ENCODE results near the gene TRAF3. TPM values are rescaled to one million over a fixed set of nuclear protein-coding genes. Genes with fewer than 3 reads are reported as not detected.
"Not testable (repeated sequence)": the region's sequence is repeated elsewhere in the genome, so short reads cannot be mapped to it uniquely, and the experiment has no call there.

TRAF3 gene
- total and polyA plus RNA-seq, 2 donors = 8.8 to 12.4 TPM

DNA sequence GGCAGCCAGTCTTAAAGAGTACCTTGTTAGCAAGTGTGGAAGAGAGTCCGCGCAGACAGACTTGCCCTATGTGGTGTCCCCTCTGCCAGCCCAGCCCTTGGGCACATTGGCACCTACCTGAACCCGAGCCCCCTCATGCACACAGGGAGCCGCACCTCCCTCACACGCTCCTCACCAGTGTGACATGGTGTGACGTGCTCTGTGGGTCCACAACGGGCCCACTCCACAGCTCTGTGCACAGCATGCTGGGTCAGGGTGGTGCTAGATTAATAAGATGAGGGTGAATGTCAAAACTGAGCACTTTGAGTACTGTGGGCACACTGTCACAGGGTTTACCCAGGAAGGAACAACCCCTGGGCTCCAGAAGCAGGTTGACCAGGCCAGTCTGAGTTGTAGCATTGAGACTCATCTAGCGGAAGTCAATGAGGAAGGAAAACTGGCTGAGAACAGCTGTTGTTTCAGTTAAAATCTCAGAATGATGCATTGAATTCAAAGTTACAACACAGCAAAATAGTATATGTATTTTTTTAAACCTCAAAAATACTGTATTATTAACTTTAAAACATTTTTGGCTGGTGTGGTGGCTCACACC is 91.8 kb downstream of the TRAF3 start:
- WGBS = 97% methylated on average over 8 of the region's 8 CpGs
- no peaks in the 10 kb centered on the region for H3K4me1 ChIP-seq (ENCODE audit: insufficient read depth)
- DNase-seq (ENCODE audit: extremely low spot score) = no peak
- no peak overlapping the region for H3K27ac ChIP-seq (ENCODE audit: low read depth)
- H3K4me3 ChIP-seq (ENCODE audit: low read depth, low read length) = no peak overlapping the region
- H3K36me3 ChIP-seq (ENCODE audit: insufficient read depth) = peaks cover 2% of the 10 kb centered on the region

DNA sequence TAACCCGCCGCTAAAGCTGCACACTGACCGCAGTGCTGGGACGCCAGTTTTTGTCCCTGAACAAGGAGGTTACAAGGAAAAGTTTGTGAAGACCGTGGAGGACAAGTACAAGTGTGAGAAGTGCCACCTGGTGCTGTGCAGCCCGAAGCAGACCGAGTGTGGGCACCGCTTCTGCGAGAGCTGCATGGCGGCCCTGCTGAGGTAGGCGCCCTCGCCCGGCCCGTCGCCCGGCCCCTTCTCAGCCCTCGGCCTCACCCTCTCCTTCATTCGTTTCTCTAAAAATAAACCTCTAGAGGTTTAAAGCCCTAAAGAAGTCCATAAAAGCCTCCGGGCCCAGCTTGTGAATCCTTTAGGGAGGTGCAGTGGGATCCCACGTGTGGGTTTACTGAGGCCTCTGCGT is 93.0 kb downstream of the TRAF3 start:
- 90% methylated on average over 21 of the region's 21 CpGs for WGBS
- no peak overlapping the region for H3K27ac ChIP-seq (ENCODE audit: low read depth)
- no peaks in the 10 kb centered on the region for H3K4me1 ChIP-seq (ENCODE audit: insufficient read depth)
- H3K4me3 ChIP-seq (ENCODE audit: low read depth, low read length) = no peak overlapping the region
- DNase-seq (ENCODE audit: extremely low spot score) = no peak
- peaks cover 2% of the 10 kb centered on the region for H3K36me3 ChIP-seq (ENCODE audit: insufficient read depth)

DNA sequence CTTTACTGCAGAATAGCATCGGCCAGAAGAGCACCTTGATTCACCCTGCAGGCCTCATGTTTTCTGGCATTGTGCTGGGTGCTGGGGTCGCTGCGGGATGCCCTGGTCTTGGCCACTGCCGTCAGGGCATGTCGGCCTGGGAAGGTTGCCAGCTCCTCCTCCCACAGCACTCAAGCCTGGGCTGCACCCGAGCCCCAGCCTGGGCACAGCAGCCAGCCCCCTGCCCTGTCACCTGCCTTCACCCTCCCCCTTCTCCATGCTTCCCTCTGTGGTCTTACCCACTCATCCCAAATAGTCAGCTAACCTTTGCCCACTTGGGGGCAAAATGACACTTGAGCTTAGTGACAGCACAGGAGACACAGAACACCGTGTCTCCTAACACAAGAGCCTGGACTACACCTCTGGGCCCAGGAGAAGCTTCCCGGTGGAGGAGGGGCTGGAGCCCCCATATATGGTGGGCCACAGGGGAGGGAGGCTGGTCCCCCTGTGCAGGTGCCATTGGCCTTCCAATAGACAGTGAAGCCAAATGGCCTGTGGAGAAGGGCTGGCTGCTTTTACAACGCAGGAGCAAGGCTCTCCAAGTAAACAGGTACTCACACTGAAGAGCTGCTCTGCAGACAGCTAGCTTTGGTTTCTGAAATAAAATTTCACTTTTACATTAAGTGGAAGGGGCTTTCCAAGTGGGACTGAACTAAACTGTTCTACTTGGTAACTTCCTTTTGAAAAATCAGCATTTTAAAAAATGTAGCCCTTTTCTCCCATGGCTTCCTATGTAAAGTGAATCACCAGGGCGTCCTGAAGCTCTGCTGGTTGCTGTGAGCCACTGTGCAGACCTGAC is 94.0 kb downstream of the TRAF3 start:
- H3K4me1 ChIP-seq (ENCODE audit: insufficient read depth) = no peaks in the 10 kb centered on the region
- no peak for DNase-seq (ENCODE audit: extremely low spot score)
- no peak overlapping the region for H3K27ac ChIP-seq (ENCODE audit: low read depth)
- no peak overlapping the region for H3K4me3 ChIP-seq (ENCODE audit: low read depth, low read length)
- 86% methylated on average over 10 of the region's 10 CpGs for WGBS
- H3K36me3 ChIP-seq (ENCODE audit: insufficient read depth) = peaks cover 2% of the 10 kb centered on the region

DNA sequence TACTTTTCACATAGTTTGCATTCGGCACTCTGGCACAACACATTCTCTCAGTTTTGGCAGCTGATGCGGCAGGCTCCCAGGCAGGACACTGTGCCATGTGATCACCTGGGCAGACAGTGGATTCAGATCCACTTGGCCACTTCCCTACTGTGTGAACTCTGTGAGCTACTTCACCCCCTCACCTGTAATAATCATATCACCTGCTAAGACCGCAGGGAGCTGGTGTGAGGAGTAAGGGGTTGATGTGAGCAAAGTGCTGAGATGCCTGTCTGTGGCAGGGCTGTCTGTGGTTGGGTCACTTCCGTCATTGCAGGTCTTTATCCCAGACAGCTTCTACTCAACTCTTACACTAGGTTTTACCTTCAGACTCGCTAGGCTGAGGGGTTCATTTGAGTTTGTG is 94.8 kb downstream of the TRAF3 start:
- no peak for DNase-seq (ENCODE audit: extremely low spot score)
- no peak overlapping the region for H3K27ac ChIP-seq (ENCODE audit: low read depth)
- no peak overlapping the region for H3K4me3 ChIP-seq (ENCODE audit: low read depth, low read length)
- no peaks in the 10 kb centered on the region for H3K4me1 ChIP-seq (ENCODE audit: insufficient read depth)
- peaks cover 4% of the 10 kb centered on the region for H3K36me3 ChIP-seq (ENCODE audit: insufficient read depth)
- WGBS = 95% methylated on average over 5 of the region's 5 CpGs

DNA sequence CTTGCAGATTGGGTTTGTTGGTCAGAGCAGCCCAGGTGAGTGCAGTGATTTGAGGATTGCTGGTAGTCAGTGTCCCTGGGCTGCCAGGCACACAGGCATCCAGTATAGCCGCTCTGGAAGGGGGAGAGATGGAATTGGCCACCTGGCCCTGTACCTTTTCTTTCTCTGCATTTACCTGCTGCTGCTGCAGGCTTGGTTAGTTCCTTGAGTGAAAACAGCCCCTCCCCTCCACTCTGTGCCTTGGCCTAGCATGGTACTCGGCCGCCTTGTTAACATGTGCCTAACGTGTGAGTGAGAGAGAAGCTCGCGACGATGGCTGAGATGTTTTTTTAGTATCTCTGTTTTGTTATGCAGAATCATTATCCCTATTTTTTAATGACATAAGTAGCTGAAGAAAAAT is 95.9 kb downstream of the TRAF3 start:
- no peaks in the 10 kb centered on the region for H3K4me1 ChIP-seq (ENCODE audit: insufficient read depth)
- no peak overlapping the region for H3K27ac ChIP-seq (ENCODE audit: low read depth)
- WGBS = 84% methylated on average over 7 of the region's 7 CpGs
- peaks cover 5% of the 10 kb centered on the region for H3K36me3 ChIP-seq (ENCODE audit: insufficient read depth)
- H3K4me3 ChIP-seq (ENCODE audit: low read depth, low read length) = no peak overlapping the region
- DNase-seq (ENCODE audit: extremely low spot score) = no peak

DNA sequence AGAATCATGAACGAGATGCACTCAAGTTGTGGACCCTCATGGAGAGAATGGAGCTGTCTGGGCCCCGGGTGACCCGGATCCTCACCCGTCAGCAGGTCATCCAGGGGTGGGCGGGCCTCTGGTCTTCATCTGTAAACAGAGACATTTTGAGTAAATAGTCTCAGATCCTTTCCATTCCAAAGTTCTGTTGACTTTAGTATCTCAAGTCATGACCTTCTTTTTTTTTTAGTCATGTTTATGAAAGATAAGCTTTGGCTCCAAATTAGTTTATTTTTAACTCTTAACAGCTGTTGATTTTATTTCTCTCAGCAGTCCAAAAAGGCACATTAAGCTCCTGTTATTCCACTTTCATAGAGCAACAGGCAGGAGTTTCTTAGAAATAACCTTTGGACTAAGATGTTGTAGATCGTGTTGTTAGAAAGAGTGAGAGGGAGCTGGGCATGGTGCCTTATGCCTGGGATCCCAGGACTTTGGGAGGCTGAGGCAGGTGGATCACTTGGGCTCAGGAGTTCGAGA is 96.4 kb downstream of the TRAF3 start:
- Histone ChIP-seq H3K27ac (ENCODE audit: low read depth) (no peak overlapping the region), H3K4me1 (ENCODE audit: insufficient read depth) (no peaks in the 10 kb centered on the region), H3K4me3 (ENCODE audit: low read depth, low read length) (no peak overlapping the region), H3K36me3 (ENCODE audit: insufficient read depth) (peaks cover 5% of the 10 kb centered on the region)
- 68% methylated on average over 7 of the region's 7 CpGs for WGBS
- no peak for DNase-seq (ENCODE audit: extremely low spot score)

DNA sequence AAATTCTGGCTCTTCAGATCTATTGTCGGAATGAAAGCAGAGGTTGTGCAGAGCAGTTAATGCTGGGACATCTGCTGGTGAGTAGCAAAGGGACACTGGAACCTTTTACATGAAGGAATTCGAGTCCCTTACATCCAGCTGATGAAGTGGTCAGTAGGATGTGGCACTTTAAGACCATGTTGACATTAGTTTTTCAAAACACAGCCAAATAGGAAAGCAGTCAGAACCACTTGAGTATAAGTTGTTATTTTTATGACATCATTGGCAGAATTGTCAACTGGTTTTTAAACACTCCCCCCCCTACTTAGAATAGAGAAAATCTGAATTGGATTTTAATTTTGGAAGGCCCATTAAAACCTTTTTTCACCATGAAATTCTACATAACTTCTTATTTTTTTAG is 98.4 kb downstream of the TRAF3 start:
- Histone ChIP-seq H3K4me1 (ENCODE audit: insufficient read depth) (no peaks in the 10 kb centered on the region), H3K4me3 (ENCODE audit: low read depth, low read length) (no peak overlapping the region), H3K36me3 (ENCODE audit: insufficient read depth) (peaks cover 5% of the 10 kb centered on the region), H3K27ac (ENCODE audit: low read depth) (no peak overlapping the region)
- whole genome bisulfite sequencing = 87% methylated on average over 2 of the region's 2 CpGs
- DNase-seq (ENCODE audit: extremely low spot score) = no peak

DNA sequence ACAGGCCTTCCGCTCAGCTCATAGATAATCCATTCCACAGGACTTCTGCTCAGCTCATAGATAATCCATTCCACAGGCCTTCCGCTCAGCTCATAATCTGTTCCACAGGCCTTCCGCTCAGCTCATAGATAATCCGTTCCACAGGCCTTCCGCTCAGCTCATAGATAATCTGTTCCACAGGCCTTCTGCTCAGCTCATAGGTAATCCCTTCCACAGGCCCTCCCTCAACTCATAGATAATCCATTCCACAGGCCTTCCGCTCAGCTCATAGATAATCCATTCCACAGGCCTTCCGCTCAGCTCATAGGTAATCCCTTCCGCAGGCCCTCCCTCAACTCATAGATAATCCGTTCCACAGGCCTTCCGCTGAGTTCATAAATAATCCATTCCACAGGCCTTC is 100.3 kb downstream of the TRAF3 start:
- DNase-seq (ENCODE audit: extremely low spot score); H3K4me3 ChIP-seq (ENCODE audit: low read depth, low read length); H3K4me1 ChIP-seq (ENCODE audit: insufficient read depth); H3K27ac ChIP-seq (ENCODE audit: low read depth); H3K36me3 ChIP-seq (ENCODE audit: insufficient read depth): not testable (repeated sequence)
- 97% methylated on average over 10 of the region's 10 CpGs for WGBS

DNA sequence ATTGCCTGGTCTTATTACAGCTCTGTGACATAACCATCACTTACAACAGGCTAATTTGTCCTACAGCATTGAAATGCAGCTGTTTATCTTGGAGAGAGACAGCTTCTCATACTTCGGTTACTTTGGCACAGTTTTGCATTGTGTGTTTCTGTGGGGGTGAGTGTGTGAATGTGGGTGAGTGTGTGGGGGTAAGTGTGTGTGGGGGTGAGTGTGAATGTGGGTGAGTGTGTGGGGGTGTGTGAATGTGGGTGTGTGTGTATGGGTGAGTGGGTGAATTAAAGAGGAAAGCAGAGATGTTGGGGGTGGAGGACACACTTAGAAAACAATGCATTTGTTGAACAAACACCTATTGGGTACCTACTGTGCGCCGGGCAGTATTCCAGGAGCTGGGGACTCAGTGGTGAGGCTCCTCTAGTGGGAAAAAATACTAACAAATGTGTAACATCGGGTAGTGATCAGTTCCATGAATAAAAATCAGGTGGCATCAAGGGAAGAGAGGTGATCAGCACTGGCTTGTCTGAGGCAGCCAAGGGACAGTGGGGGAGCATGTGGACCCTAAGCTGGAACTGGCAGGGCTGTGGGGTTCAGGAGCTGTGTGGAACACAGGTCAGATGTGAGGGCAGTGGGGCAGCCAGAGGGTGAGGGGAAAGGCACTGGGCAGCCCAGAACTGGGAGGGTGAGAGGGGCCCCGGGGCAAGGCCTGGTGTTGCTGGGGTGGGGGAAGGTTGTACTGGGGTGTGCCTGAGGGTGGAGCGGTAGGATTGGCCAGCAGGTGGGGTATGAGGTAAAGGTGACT is 101.1 kb downstream of the TRAF3 start:
- Histone ChIP-seq H3K4me3 (ENCODE audit: low read depth, low read length) (no peak overlapping the region), H3K36me3 (ENCODE audit: insufficient read depth) (peaks cover 3% of the 10 kb centered on the region), H3K4me1 (ENCODE audit: insufficient read depth) (no peaks in the 10 kb centered on the region), H3K27ac (ENCODE audit: low read depth) (no peak overlapping the region)
- no peak for DNase-seq (ENCODE audit: extremely low spot score)
- WGBS = 89% methylated on average over 6 of the region's 6 CpGs

DNA sequence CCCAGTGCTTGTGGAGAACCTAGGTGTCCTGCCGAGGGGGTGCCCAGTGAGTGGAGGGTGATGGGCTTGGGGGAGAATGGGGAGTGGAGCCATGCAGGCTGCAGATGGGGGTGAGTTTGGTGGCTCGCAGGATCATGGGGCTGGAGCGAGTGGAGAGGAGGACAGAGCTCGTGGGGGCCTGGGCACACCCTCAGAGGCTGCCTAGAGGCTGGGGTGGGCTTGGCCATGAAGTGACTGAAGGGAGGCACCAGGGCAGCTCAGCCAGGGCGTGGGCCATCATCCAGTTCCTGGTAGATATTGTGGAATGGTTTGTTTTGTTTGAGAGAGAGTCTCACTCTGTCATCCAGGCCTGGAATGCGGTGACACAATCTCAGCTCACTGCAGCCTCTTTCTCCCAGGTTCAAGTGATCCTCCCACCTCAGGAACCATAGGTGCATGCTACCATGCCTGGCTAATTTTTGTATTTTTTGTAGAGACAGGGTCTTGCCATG is 101.8 kb downstream of the TRAF3 start:
- Histone ChIP-seq H3K36me3 (ENCODE audit: insufficient read depth) (peaks cover 3% of the 10 kb centered on the region), H3K27ac (ENCODE audit: low read depth) (no peak overlapping the region), H3K4me3 (ENCODE audit: low read depth, low read length) (no peak overlapping the region), H3K4me1 (ENCODE audit: insufficient read depth) (no peaks in the 10 kb centered on the region)
- no peak for DNase-seq (ENCODE audit: extremely low spot score)
- 93% methylated on average over 6 of the region's 6 CpGs for WGBS

DNA sequence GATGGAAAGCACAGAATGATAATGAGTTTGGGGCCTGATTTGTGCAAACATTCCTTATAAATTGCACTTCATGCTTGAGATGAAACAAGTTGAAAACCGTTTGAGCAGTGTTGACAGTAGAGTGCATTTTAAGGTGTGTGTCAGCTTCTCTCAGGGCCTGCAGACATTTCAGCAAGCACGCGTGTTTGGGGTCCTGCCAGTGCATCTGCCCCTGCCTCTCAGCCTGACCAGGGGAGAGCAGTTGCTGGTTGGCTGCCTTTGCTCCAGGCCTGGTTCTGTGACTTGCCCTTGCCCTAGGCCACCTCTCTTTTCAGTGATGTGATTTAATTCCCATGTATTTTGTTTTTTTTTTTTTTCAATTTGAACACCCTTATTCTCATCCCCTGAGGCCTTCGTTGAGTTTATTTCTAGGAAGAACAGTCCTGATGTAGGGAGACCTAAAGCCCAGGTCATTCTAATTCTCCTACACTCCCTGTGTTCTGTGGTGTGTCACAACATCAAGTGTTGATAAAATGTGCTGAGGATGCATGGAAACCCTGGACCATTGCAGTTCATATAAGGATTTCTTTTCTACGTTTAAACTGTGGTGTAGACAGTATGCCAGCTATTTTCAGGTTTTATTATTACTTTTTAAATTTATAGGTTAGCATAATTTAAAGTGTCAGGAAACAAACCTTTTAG is 105.1 kb downstream of the TRAF3 start:
- WGBS = 60% methylated on average over 5 of the region's 5 CpGs
- H3K36me3 ChIP-seq (ENCODE audit: insufficient read depth) = no peaks in the 10 kb centered on the region
- no peak overlapping the region for H3K27ac ChIP-seq (ENCODE audit: low read depth)
- no peaks in the 10 kb centered on the region for H3K4me1 ChIP-seq (ENCODE audit: insufficient read depth)
- H3K4me3 ChIP-seq (ENCODE audit: low read depth, low read length) = no peak overlapping the region
- no peak for DNase-seq (ENCODE audit: extremely low spot score)

DNA sequence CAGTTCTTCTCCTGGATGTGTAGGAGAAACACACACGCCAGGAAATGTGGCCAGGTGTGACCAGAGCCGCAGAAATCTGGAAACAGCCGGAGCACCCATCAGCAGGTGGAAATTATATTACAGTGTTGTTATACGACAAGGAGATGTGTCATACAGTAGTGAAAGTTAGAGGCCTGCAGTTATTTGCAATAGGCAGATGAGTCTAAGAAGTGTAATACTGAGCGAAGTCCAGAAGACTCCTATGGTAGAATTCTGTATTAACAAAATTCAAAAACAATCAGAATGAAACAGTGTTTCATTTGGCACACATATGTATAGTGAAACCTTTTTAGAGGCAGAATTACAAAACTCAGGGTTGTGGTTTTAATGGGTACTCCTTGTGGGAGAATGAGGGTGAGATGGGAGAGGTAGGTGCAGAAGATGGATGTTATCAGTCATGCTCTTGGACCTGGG is 105.9 kb downstream of the TRAF3 start:
- Histone ChIP-seq H3K36me3 (ENCODE audit: insufficient read depth) (no peaks in the 10 kb centered on the region), H3K27ac (ENCODE audit: low read depth) (no peak overlapping the region), H3K4me3 (ENCODE audit: low read depth, low read length) (no peak overlapping the region), H3K4me1 (ENCODE audit: insufficient read depth) (no peaks in the 10 kb centered on the region)
- WGBS = 91% methylated on average over 5 of the region's 5 CpGs
- DNase-seq (ENCODE audit: extremely low spot score) = no peak

DNA sequence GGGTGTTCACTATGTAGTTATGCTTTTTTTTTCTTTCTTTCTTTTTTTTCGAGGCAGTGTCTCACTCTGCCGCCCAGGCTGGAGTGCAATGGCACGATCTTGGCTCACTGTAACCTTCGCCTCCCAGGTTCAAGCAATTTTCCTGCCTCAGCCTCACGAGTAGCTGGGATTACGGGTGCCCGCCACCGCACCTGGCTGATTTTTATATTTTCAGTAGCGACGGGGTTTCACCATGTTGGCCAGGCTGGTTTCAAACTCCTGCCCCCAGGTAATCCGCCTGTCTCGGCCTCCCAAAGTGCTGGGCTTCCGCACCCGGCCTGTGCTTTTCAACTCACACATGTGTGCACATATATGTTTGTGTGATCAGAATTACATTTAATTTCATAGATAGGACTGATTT is 106.3 kb downstream of the TRAF3 start:
- Histone ChIP-seq H3K4me3 (ENCODE audit: low read depth, low read length) (no peak overlapping the region), H3K4me1 (ENCODE audit: insufficient read depth) (no peaks in the 10 kb centered on the region), H3K27ac (ENCODE audit: low read depth) (no peak overlapping the region), H3K36me3 (ENCODE audit: insufficient read depth) (no peaks in the 10 kb centered on the region)
- DNase-seq (ENCODE audit: extremely low spot score) = no peak
- 97% methylated on average over 14 of the region's 14 CpGs for WGBS

Data from urinary bladder (tissue), 4 donors.